Measurements from ENCODE around the gene ZBTB9.

The ZBTB9 gene

DNA sequence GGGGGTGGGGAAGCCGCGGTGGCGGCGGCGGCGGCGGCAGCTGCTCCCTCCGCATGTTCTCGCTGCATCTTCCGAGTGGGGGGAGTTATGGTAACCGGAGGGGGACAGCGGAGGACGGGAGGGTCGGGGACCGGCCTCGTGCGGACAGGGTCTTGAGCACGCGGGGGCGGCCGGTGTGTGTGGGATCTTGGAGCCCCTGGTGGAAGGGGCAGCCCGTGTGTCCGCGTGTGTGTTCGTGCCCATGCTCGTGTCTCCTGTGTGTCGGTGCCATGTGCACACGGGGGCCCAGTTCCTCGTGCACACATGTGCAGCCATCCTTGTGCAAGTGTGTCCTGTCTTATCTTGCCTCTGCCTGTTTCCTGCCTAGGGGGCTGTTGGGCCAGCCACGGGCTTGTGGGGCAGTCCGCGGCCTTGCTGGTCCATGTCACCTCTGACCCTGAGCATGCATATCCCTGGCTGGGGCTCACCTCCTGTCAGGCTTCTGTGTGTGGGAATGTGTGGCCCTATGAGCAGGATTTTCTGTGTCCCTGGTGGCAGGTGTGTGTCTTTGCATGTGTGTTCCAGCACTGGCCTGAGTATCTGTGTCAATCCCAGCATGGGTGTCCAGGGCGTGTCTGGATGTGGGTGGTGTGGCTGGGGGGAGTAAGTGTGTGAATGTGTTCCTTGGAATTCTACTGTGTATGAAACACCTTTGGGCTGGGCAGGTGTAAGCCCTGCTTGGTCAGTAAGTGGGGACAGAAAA, 26.0 kb upstream of the ZBTB9 start (continued):
- TF ChIP-seq, protein P1, sequence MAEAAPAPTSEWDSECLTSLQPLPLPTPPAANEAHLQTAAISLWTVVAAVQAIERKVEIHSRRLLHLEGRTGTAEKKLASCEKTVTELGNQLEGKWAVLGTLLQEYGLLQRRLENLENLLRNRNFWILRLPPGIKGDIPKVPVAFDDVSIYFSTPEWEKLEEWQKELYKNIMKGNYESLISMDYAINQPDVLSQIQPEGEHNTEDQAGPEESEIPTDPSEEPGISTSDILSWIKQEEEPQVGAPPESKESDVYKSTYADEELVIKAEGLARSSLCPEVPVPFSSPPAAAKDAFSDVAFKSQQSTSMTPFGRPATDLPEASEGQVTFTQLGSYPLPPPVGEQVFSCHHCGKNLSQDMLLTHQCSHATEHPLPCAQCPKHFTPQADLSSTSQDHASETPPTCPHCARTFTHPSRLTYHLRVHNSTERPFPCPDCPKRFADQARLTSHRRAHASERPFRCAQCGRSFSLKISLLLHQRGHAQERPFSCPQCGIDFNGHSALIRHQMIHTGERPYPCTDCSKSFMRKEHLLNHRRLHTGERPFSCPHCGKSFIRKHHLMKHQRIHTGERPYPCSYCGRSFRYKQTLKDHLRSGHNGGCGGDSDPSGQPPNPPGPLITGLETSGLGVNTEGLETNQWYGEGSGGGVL (tag by site-specific recombination; IDR thresholded peaks at IDR 0.05), result peak; percentile 85
- TF ChIP-seq SCRT2 (tag by site-specific recombination; IDR thresholded peaks at IDR 0.05) (no peak), ZNF214 (tag by site-specific recombination; IDR thresholded peaks at IDR 0.05; ENCODE audit: borderline replicate concordance) (no peak), ZNF837 (tag by site-specific recombination; IDR thresholded peaks at IDR 0.05) (no peak), ZBTB20 (tag by site-specific recombination; IDR thresholded peaks at IDR 0.05) (peak; percentile 59; the same call in 1 of the 2 replicates), ZNF701 (tag by site-specific recombination; IDR thresholded peaks at IDR 0.05) (no peak), WT1 (tag by site-specific recombination; IDR thresholded peaks at IDR 0.05) (no peak), ZEB2 (tag by site-specific recombination; IDR thresholded peaks at IDR 0.05) (no peak), ZNF174 (tag by site-specific recombination; IDR thresholded peaks at IDR 0.05) (no peak), KLF7 (tag by site-specific recombination; IDR thresholded peaks at IDR 0.05; ENCODE audit: borderline replicate concordance) (0 out of 2 replicates have a peak, but pooled peaks have one; percentile 26), ZNF501 (tag by site-specific recombination; IDR thresholded peaks at IDR 0.05) (no peak), IKZF3 (tag by site-specific recombination; IDR thresholded peaks at IDR 0.05) (no peak), FEZF1 (tag by site-specific recombination; IDR thresholded peaks at IDR 0.05) (no peak), SALL2 (tag by site-specific recombination; IDR thresholded peaks at IDR 0.05; ENCODE audit: borderline replicate concordance) (no peak), ZNF114 (tag by site-specific recombination; IDR thresholded peaks at IDR 0.05) (no peak), ZNF664 (tag by site-specific recombination; IDR thresholded peaks at IDR 0.05) (no peak), SP2 (tag by site-specific recombination; IDR thresholded peaks at IDR 0.05) (no peak)
- TF ChIP-seq, protein P2, sequence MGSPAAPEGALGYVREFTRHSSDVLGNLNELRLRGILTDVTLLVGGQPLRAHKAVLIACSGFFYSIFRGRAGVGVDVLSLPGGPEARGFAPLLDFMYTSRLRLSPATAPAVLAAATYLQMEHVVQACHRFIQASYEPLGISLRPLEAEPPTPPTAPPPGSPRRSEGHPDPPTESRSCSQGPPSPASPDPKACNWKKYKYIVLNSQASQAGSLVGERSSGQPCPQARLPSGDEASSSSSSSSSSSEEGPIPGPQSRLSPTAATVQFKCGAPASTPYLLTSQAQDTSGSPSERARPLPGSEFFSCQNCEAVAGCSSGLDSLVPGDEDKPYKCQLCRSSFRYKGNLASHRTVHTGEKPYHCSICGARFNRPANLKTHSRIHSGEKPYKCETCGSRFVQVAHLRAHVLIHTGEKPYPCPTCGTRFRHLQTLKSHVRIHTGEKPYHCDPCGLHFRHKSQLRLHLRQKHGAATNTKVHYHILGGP (tag by site-specific recombination; IDR thresholded peaks at IDR 0.05), result no peak
- TF ChIP-seq, protein P3, sequence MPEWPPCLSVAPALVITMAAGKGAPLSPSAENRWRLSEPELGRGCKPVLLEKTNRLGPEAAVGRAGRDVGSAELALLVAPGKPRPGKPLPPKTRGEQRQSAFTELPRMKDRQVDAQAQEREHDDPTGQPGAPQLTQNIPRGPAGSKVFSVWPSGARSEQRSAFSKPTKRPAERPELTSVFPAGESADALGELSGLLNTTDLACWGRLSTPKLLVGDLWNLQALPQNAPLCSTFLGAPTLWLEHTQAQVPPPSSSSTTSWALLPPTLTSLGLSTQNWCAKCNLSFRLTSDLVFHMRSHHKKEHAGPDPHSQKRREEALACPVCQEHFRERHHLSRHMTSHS (tag by site-specific recombination; IDR thresholded peaks at IDR 0.05), result no peak
- TF ChIP-seq, protein P4, sequence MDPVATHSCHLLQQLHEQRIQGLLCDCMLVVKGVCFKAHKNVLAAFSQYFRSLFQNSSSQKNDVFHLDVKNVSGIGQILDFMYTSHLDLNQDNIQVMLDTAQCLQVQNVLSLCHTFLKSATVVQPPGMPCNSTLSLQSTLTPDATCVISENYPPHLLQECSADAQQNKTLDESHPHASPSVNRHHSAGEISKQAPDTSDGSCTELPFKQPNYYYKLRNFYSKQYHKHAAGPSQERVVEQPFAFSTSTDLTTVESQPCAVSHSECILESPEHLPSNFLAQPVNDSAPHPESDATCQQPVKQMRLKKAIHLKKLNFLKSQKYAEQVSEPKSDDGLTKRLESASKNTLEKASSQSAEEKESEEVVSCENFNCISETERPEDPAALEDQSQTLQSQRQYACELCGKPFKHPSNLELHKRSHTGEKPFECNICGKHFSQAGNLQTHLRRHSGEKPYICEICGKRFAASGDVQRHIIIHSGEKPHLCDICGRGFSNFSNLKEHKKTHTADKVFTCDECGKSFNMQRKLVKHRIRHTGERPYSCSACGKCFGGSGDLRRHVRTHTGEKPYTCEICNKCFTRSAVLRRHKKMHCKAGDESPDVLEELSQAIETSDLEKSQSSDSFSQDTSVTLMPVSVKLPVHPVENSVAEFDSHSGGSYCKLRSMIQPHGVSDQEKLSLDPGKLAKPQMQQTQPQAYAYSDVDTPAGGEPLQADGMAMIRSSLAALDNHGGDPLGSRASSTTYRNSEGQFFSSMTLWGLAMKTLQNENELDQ (tag by site-specific recombination; IDR thresholded peaks at IDR 0.05; ENCODE audit: low read depth), result no peak
- TF ChIP-seq, protein P5, sequence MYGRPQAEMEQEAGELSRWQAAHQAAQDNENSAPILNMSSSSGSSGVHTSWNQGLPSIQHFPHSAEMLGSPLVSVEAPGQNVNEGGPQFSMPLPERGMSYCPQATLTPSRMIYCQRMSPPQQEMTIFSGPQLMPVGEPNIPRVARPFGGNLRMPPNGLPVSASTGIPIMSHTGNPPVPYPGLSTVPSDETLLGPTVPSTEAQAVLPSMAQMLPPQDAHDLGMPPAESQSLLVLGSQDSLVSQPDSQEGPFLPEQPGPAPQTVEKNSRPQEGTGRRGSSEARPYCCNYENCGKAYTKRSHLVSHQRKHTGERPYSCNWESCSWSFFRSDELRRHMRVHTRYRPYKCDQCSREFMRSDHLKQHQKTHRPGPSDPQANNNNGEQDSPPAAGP (tag by site-specific recombination; IDR thresholded peaks at IDR 0.05), result peak; percentile 28; the same call in 1 of the 2 replicates
- TF ChIP-seq, protein P6, sequence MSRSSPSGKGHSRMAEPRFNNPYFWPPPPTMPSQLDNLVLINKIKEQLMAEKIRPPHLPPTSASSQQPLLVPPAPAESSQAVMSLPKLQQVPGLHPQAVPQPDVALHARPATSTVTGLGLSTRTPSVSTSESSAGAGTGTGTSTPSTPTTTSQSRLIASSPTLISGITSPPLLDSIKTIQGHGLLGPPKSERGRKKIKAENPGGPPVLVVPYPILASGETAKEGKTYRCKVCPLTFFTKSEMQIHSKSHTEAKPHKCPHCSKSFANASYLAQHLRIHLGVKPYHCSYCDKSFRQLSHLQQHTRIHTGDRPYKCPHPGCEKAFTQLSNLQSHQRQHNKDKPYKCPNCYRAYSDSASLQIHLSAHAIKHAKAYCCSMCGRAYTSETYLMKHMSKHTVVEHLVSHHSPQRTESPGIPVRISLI (tag by site-specific recombination; IDR thresholded peaks at IDR 0.05), result no peak
- TF ChIP-seq, protein P7, sequence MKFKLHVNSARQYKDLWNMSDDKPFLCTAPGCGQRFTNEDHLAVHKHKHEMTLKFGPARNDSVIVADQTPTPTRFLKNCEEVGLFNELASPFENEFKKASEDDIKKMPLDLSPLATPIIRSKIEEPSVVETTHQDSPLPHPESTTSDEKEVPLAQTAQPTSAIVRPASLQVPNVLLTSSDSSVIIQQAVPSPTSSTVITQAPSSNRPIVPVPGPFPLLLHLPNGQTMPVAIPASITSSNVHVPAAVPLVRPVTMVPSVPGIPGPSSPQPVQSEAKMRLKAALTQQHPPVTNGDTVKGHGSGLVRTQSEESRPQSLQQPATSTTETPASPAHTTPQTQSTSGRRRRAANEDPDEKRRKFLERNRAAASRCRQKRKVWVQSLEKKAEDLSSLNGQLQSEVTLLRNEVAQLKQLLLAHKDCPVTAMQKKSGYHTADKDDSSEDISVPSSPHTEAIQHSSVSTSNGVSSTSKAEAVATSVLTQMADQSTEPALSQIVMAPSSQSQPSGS (tag by site-specific recombination; IDR thresholded peaks at IDR 0.05; ENCODE audit: low read depth), result no peak
